ENCODE measurements around the gene ADD2.

The ADD2 gene

DNA sequence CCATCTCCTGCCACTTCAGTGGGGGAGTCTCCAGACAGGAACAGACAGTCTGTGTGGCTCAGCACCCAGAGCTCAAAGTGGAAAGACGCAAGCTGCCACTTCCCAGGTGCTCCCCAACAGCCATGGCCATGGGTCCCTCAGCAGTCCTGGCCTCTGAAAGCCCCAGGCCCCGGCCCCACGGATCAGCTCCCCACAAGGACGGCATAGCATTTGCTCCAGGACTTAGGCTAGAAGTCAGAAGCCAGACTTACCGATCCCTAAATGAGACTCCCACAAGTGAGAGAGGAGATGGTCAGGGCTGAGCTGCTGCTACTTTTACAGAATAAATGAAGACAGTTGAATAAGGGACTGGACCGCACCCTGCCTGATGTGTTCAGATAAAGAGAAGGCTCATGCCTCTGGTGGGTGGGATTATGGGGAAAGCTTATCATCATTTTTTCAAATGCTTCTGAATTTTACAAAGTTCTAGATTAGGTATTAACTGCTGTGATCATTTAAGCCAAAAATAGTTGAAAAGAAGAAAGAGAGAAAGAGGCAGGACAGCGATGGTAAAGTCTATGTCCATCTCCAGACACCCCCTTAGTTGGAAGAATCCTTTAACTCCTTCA, 50.5 kb downstream of the ADD2 start:
- TF ChIP-seq, protein P1, sequence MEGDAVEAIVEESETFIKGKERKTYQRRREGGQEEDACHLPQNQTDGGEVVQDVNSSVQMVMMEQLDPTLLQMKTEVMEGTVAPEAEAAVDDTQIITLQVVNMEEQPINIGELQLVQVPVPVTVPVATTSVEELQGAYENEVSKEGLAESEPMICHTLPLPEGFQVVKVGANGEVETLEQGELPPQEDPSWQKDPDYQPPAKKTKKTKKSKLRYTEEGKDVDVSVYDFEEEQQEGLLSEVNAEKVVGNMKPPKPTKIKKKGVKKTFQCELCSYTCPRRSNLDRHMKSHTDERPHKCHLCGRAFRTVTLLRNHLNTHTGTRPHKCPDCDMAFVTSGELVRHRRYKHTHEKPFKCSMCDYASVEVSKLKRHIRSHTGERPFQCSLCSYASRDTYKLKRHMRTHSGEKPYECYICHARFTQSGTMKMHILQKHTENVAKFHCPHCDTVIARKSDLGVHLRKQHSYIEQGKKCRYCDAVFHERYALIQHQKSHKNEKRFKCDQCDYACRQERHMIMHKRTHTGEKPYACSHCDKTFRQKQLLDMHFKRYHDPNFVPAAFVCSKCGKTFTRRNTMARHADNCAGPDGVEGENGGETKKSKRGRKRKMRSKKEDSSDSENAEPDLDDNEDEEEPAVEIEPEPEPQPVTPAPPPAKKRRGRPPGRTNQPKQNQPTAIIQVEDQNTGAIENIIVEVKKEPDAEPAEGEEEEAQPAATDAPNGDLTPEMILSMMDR (IDR thresholded peaks at IDR 0.05; ENCODE audit: insufficient read depth, low read depth, low read length, missing control alignments) = no peak
- no peak for DNase-seq (ENCODE audit: low read depth)
- H3K4me3 ChIP-seq (ENCODE audit: low read length) = no peak overlapping the region

DNA sequence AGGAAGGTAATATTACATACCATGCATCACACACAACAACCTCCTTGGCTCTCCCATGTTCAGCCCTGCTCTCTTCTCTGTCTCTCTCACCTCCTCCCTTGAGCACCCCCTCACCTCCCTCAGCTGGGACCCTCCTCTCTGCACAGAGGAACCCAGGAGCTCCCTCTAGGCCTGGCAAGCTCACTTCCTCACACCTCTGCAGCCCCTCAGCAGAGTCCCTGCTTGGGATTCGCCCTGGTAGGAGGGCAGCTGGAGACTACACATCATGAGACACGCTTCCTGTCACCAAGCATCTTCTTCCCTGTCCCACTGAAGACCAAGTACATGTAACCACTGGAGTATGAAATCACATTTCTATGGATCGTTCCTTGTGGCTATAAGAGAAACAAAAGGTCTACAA, 51.0 kb downstream of the ADD2 start:
- H3K4me3 ChIP-seq (ENCODE audit: low read length) = no peak overlapping the region
- no peak for DNase-seq (ENCODE audit: low read depth)
- TF ChIP-seq, protein P1 (IDR thresholded peaks at IDR 0.05; ENCODE audit: insufficient read depth, low read depth, low read length, missing control alignments) = no peak

DNA sequence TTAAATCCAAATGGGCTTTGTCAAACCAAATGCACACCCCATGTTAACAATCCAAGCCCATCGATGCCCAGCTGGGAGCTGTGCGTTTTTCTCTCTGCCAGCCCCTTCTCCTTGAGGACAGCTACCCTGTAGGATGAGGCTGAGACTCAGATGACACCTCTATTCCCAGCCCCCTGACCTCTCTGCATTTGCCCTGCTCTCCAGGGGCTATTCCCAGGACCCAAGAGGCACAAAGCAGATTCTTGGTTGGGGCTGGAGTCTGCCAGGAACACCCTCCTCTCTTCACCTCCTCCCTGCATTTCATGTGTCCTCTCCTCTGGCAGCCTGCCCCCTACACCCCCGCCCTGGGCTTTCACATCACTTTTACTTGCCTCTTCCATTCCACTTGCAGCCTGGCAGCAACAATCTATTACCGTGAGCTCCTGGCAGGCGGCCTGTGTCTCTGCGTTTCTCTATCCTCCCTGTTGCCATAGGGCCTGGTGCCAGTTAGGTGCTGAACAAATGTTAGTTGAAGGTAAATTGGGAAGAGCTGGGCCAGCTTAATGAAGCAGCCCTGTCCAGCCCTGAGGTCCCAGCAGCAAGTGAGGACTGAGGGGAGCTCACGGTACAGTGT, 51.8 kb downstream of the ADD2 start:
- TF ChIP-seq, protein P1 (IDR thresholded peaks at IDR 0.05; ENCODE audit: insufficient read depth, low read depth, low read length, missing control alignments) = no peak
- no peak overlapping the region for H3K4me3 ChIP-seq (ENCODE audit: low read length)
- no peak for DNase-seq (ENCODE audit: low read depth)

DNA sequence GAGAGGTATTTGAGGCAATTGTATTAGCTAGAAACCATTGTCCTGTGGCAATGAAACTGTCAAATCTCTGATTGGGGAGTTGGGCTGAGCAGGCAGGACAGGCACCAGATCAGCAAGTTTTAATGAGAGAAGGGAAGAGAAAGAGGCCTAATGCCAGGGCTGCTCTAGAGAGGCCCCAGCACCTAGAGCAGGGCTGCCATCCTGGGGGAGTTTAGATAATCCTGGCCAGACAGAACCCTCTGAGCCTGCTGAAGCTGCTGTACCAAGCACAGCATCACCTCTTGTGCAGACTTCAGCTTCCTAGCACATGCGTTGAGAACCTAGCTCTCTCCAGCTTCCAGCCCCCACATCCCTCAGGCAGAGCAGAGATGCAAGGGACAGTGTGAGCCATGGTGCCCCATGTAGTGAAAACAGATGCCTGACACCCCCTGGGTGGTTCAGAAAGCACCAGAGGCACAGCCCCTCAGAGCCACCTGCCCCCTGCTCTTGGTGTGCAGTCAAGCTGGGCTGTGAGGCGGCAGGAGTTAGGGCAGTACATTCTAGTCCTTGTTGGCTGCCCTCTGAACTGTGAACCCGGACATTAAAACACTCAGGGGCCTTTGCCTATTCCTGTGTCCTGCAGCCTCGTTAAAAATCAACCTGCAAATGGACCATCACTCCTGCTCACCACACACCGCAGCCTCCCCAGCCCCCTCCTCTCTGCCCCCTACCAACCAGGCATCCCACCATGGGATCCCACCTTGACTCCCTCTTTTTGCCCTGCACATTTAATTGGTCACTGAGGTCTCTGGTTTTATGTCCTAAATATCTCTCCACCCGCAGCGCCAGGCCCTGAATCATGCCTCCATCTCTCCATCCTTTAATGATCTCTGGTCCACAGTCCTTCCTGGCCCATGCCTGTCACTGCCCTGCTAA, 52.7 kb downstream of the ADD2 start:
- no peak for DNase-seq (ENCODE audit: low read depth)
- no peak overlapping the region for H3K4me3 ChIP-seq (ENCODE audit: low read length)

DNA sequence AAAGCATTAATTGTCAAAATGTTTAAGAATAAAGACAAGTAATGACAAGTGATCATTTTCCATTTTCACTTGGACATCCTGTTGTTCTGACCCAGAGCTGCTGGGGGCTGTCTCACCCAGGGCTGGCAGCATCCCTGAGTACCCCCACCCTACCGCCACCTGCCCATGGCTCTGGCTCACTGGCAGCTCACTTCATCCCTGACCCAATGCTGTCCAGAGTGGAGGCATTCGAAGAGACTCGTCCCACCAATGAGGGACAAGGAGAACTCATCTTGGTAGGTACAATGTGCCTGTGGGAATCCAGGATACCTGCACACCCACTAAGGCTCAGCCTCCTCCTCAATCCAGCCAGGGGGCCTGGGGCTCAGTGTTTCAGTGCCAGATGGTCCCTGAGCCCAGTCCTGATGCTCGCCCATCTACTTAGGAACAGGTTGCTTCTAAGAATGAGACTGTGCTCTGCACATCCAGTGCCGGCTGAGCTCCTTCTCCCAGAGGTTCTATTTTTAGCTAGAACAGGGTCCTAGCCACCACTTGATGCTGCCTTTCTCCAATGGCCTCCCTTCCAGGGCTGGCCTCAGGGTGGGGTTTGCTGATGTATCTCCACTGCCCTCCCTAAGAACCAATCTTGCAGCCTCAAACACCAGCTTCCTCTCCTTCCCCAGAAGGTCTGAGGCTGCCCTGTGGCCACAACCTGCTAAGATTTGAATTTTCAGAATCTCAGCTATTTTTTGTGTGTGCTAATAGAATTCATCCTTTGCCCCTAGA, 53.7 kb downstream of the ADD2 start:
- no peak overlapping the region for H3K4me3 ChIP-seq (ENCODE audit: low read length)
- TF ChIP-seq, protein P1 (IDR thresholded peaks at IDR 0.05; ENCODE audit: insufficient read depth, low read depth, low read length, missing control alignments) = no peak
- no peak for DNase-seq (ENCODE audit: low read depth)

More for the DNA sequence above, 52.7 kb downstream of the ADD2 start:
- TF ChIP-seq, protein P1 (IDR thresholded peaks at IDR 0.05; ENCODE audit: insufficient read depth, low read depth, low read length, missing control alignments) = no peak

DNA sequence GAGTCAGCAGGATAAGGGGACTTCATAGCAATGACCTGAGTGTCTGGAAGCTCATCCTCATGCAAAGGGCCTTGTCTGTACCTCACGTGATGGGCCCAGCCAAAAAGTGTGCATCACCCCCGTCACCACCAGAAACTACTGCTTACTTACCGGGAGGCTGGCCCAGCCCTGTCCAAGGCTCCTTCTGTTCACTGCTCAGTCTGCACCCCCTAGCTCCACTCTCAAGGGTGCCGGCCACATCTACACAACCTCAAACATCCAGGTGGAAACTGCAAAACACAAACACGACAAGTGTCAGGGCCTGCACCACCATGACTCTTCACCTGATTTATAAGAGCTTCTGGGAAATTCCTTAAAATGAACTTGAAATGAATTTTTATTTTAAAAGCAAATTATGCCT, 55.1 kb downstream of the ADD2 start:
- no peak for DNase-seq (ENCODE audit: low read depth)
- H3K4me3 ChIP-seq (ENCODE audit: low read length) = no peak overlapping the region
- TF ChIP-seq, protein P1 (IDR thresholded peaks at IDR 0.05; ENCODE audit: insufficient read depth, low read depth, low read length, missing control alignments) = no peak

All from epithelial cell of esophagus (primary cell).